DLD1 (cell line): Measurements from ENCODE around the gene TNS1.

Source experiments
- in situ Hi-C: cut with HindIII; loops from 2 replicates; pipeline ENCODE4 v1.10.0; 2017; ENCODE audit warnings: low sequenced_read_pairs

Gene TNS1

GRCh38 chr2:217934321-217935131, 68.3 kb downstream of the TNS1 start:
- in situ Hi-C loops: no loop called here

- in situ Hi-C loops: no loop called here
Observed at GRCh38 chr2:217933617-217933993, 69.2 kb downstream of the TNS1 start.

GRCh38 chr2:217932803-217933616, 69.8 kb downstream of the TNS1 start:
- in situ Hi-C loops: no loop called here

GRCh38 chr2:217931846-217932560, 70.8 kb downstream of the TNS1 start:
- in situ Hi-C loops: no loop called here

GRCh38 chr2:217930761-217931563, 71.8 kb downstream of the TNS1 start:
- in situ Hi-C loops: no loop called here

GRCh38 chr2:217929757-217930707, 72.8 kb downstream of the TNS1 start:
- in situ Hi-C loops: no loop called here

- in situ Hi-C loops: no loop called here
Observed at GRCh38 chr2:217929272-217929671, 73.5 kb downstream of the TNS1 start.

GRCh38 chr2:217928324-217929181, 74.2 kb downstream of the TNS1 start:
- in situ Hi-C loops: no loop called here

GRCh38 chr2:217927601-217928323, 75.0 kb downstream of the TNS1 start:
- in situ Hi-C loops: no loop called here

- in situ Hi-C loops: no loop called here
Observed at GRCh38 chr2:217926801-217927200, 76.0 kb downstream of the TNS1 start.

- in situ Hi-C loops: no loop called here
Observed at GRCh38 chr2:217924346-217924901, 78.4 kb downstream of the TNS1 start.

GRCh38 chr2:217923007-217923686, 79.6 kb downstream of the TNS1 start:
- in situ Hi-C loops: no loop called here

- in situ Hi-C loops: no loop called here
Observed at GRCh38 chr2:217922101-217923006, 80.4 kb downstream of the TNS1 start.

GRCh38 chr2:217920879-217921603, 81.8 kb downstream of the TNS1 start:
- in situ Hi-C loops: no loop called here

GRCh38 chr2:217919781-217920351, 82.9 kb downstream of the TNS1 start:
- in situ Hi-C loops: no loop called here
